Renal pelvis (tissue), 4 donors: ENCODE data around the gene EDEM1. TPM values are rescaled to one million over a fixed set of nuclear protein-coding genes. Genes with fewer than 3 reads are reported as not detected.
"Not testable (repeated sequence)": the region's sequence is repeated elsewhere in the genome, so short reads cannot be mapped to it uniquely, and the experiment has no call there.

Experiments
- DNase-seq: peaks from one replicate; pipeline ENCODE4 v3.0.0-alpha.2; 2013
- polyA plus RNA-seq, 3 donors: library from polyadenylated mRNA; unstranded; fragments of 120-200 nt; gene quantifications; one replicate each; pipeline ENCODE4 v1.2.1, GENCODE V29; 2013; ENCODE audit not compliant: insufficient read length in 3 of 3

Gene EDEM1
- polyA plus RNA-seq, 3 donors: 15.5 to 22.7 (median 22.5) TPM

DNA sequence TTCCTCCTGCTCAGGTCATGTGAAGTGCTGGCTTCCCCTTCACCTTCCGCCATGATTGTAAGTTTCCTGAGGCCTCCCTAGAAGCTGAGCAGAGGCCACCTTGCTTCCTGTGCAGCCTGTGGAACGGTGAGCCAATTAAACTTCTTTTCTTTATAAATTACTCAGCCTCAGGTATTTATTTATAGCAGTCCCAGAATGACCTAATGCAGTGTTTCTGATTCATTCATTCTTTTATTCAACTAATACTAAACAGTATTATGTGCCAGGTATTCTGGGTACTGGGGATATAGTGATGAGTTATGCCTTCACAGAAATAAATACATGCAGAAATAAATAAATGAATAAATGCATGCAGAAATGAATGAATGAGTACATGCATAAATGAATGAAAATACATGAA, 41.9 kb downstream of the EDEM1 start:
- no peak for DNase-seq

DNA sequence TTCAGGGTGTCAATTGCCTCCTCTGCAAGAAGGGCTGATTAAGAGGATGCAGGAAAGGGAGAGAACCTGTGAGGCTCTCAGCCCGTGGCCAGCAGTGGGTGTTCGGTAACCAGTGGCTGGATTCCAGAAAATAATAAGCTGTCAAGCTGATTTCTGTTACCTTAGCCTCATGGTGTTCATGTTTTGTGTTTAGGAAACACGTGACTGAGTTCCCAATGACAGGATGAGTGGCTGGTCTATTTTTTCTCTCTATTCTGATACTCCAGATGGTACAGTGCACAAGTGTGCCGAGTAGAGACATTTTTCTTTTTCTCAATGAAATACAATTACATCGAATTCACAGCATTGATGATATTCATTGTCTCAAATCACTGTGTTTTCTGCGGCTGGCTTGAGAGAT, 43.6 kb downstream of the EDEM1 start:
- no peak for DNase-seq

DNA sequence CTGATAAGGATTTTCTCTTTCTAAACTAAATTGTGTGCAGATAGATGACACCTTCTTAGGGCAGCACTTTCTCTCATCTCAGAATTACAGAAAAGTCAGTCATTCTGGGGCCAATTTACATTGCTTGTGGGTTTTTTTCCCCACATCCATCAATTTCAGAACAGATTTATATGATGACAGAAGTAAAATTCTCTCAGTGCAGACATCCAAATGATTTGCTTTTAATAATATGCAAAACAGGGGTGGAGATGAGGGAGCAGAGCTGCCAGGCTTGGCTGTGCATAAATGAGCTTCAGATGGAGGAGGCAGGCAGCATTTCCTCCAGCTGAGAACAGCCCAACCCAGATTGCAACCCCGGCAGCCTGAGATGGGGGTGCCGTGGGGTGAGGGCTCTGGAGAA, 44.0 kb downstream of the EDEM1 start:
- no peak for DNase-seq

DNA sequence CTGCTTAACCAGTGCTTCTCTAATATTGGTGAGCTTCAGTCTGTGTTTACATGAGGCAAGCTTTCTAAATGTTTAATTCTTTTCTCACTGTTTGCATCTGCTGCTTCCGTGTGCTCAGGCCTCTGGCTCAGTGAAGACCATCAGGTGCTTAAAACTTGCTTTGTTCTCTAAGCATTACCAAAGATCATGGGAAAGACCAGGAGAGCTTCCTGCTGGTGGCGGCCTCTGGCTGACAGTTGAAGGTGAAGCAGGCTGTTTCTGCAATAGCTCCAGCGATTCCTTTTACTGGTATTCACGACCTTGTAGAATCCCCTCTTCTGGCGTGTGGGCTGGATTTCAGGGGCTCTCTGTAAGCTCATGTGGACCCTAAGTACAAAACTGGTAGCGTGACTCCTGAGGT, 45.1 kb downstream of the EDEM1 start:
- DNase-seq: no peak

DNA sequence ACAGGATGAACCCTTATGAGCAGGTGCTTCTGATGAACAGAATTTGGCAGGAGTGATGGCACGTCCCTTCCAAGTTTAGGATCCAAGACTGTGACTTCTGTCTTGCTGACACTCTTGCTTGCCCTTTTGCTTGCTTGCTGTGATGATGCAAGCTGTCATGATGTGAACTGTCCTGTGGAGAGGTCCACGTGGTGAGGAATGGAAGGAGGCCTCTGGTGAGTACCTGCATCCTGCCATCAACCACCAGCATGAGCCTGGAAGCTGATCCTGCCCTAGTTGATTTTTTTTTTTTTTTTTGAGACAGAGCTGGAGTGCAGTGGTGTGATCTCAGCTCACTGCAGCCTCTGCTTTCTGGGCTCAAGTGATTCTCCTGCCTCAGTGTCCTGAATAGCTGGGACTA, 45.5 kb downstream of the EDEM1 start:
- no peak for DNase-seq

DNA sequence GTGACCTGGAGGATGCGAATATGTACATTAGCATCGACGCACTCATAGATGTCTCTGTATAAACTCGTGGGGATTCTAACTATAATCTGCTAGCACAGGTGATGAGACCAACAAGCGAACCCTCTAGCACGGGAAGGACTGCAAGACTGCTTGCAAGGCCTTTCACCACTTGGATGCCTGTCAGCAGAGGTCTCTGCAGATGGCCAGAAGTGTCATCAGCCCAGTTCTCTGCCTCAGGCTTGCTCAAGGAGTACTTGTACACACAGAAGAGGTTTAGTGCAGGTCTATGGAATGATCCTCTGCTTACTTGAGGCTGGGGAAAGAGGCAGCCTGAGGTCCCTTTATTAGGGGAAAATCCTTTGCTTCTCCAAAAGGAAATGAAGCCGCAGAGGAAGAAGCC, 48.1 kb downstream of the EDEM1 start:
- no peak for DNase-seq

DNA sequence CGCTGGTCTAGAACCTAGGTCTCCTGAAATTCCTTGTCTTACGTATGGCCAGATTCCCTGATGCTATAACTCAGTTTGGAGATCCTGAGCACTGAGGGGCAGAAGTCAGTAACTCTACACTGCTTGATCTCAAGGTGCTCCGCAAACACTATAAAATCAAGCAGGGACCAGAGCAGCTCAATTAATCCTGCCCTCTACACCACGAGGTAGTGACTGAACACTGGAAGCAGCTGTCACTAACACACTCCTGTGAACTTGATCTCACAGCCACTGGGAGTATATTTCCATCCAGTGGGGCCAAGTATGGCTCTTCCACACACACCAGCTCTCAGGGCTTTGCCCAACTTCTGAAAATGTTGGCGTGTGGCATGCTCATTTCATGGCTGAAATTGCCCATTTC, 51.0 kb downstream of the EDEM1 start:
- DNase-seq: no peak

DNA sequence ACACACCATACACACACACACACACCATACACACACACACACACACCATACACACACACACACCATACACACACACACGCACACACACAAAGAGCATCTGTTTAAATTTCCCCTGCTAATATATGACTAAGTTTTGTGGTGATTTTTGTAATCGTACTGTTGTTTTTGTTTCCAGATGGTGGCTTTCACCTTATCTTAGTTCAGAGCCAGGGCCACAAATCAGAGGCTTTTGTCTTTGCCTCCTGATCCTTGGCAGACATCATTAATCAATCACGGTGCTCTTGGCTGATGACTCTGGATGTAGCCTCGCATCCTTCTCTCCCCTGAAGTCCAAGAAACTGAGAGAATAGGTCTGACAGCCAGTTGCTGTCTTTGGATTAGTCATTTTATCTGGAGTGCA, 52.1 kb downstream of the EDEM1 start:
- peak; percentile 11 for DNase-seq

DNA sequence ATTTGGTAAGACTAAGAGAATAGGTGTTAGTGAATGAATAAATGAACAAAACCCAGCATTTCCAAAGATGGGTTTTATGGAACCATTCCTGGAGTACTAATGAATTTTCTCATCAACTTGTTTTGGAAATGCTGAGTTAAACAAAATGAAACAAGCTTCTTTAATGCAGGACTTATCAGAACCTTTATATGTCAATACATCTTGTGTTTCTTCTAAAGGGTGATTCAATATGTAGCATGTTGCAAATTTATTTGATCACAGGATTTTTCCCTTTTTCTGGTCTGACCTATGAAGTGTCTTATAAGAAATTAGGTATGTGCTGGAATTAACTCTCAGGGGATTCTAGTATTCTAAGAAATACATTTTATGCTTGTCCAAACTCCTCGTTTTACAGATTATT, 53.2 kb downstream of the EDEM1 start:
- DNase-seq: no peak

DNA sequence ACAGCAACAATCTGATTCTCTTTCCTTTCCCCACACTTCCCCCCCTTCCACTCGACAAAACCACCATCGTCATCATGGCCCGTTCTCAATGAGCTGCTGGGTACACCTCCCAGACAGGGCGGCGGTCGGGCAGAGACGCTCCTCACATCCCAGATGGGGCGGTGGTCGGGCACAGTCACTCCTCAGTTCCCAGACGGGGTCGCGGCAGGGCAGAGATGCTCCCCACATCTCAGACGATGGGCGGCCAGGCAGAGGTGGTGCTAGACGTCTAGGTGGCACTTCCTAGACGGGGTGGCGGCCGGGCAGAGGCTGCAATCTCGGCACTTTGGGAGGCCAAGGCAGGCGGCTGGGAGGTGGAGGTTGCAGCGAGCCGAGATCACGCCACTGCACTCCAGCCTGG, 55.3 kb downstream of the EDEM1 start:
- not testable (repeated sequence) for DNase-seq

DNA sequence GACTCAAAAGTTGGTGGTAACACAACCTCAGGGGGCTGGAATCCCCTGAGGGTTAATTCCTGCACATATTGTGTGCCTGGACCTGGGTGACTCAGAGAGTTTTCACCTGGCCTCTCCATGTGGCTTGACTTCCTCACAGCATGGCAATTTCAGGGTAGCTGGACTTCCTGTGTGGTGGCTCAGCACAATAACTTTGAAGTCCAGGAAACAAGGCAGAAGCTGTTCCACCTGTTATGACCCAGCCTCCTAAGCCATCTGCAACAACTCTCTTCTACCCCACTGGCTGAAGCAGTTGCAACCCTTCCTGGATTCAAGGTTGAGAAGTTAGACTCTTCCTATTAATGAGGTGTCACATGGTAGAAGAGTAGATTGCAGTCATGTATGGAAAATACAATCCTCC, 58.4 kb downstream of the EDEM1 start:
- DNase-seq: no peak

DNA sequence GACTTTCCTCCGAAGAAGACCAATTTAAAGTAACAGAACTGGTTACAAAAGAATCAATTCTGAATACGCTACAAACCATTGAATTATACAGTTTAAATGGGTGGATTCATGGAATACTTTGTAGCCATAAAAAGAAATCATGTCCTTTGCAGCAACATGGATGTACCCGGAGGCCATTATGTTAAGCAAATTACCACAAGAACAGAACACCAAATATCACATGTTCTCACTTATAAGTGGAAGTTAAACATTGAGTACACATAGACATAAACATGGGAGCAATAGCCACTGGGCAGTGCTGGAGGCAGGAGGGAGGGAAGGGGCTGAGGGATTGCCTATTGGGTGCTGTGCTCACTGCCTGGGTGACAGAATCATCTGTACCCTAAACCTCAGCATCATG, 61.3 kb downstream of the EDEM1 start:
- no peak for DNase-seq

DNA sequence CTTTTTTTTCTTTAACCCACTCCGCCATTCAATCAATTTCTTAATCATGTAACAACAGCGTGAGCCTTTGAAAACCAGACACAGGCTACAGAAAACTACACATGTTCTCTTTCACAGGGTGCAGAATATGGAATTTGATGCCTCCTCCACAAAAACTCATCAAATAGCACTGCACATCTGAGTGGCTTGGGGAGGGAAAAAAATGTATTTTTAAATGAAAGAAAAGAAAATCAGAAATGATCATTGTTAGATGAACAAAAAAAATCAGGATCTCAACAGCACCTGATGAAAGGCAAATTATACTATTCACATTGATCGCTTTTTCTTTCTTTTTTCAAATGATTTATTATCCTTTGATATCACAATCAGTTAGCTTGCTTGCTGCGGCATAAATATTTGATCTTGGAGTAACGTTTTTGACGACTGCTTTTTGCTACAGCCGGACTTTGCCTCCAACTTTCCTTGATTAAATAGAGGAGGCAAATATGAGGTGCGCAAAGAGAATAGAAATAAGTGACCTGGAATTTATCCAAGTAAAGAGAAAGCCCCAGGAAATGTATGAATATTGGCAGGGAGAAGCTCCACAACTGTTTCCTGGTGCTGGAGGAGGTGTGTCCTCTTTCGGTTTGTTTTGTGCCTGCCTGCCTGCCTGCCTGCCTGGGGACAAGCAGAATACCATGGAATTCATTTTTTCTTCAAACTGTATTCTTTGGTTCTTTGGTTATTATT, 63.1 kb downstream of the EDEM1 start:
- no peak for DNase-seq

DNA sequence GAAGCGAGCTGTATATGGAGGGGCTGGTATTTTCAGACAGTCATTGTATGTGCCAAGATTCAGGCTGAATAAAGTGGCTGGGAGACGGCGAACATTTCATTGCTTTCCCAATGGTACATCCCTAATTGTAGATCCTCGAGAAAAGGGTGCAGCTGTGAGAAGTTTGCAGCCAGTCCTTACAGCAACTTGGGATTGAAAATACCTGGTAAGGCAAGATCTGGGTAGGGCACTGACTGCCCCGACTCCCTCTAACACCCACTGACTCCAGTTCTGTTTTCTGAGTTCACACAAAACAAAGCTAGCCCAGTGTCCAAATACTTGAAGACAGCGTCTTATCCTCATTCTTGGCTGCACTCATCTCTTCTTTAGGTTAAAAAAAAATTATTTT, 63.7 kb downstream of the EDEM1 start:
- DNase-seq: no peak

DNA sequence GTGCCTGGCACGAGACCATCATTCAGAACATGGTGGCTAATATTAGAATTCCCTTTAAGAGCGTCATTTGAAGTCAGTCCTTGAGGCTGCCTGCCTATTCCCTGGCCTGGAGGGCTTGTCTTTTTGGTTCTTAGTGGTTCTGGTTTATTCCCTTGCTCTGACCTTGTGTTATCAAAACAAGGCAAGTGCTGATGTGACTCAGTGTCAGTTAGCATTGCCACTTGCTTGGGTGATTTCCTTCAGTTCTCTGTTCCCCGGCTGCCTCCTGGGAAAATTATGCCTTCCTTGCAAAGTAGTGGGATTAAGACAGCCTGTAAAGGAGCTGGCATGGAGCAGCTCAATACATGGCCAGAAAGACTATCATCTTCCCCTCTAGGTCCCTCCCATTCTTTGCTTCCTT, 64.6 kb downstream of the EDEM1 start:
- no peak for DNase-seq

DNA sequence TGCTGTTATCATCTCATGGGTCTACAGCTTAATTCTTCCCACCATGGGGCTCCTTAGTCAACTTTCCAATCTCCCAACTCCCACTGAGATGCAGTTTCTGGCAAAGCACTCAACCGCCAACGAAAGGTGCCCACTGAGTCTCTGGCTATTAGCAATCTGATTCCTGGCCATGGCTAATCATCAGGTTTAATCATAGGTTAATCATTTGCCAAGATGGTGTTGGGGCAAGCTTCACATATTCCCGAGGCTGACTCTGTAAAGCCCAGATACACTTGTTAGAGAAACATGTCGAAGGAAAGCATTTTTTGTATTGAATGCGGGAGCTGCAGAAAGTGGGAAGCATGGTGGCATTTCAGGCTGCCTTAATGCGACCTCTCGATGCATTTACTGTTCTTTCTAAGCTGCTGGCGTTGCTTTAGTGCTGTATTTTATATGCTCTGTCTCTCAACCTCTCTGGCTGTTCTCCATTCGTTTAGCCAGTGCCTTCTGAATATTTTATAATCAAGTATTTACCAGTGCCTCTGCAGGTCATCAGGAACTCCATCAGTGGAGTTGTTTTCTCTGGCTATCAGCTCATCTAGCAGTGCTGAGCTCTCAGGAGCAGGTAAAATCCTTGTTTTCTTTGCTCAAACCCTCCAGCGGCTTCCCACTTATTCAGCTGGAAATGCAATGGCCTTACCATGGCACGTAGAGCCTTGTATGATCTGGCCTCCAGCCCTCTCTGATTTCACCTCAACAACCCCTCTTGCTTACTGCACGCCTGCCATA, 67.0 kb downstream of the EDEM1 start:
- no peak for DNase-seq

DNA sequence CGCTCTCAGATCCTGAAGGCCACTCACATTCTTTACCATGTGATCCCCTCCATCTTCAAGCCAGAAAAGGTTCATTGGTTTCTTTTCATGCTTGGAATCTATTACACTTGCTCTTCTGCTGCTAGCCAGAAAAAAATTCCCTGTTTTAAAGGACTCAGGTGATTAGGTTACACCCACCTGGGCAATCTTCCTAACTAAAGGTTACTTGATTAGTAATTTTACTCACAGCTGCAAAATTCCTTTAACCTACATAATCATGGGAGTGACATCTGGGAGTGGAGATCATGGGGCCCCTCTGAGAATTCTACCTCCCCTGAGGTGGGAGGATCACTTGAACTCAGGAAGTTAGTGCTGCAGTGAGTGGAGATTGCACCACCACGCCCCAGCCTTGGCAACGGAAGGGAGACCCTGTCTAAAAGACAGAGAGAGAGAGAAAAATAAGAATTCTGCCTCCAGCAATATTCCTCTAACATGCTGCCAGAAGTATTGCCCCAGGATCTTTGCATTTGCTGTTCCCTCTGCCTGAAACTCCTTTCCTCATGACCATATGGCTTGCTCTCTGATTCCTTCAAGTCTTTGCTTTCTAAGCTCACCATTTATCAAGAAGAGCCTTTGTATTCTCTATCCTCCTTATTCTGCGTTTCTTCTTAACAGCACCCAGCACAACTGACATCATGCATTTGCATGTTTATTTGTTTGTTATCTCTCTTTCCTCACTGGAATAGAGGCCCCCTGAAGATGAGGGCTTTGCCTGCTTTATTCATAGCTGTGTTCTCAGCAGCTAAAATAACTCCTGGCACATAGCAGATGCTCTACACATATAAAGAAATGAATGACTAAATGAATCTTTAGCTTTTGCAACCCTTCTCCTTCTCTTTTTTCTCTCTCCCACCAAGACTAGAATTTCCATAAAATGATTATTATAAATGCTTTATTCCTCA, 68.2 kb downstream of the EDEM1 start:
- DNase-seq: no peak

DNA sequence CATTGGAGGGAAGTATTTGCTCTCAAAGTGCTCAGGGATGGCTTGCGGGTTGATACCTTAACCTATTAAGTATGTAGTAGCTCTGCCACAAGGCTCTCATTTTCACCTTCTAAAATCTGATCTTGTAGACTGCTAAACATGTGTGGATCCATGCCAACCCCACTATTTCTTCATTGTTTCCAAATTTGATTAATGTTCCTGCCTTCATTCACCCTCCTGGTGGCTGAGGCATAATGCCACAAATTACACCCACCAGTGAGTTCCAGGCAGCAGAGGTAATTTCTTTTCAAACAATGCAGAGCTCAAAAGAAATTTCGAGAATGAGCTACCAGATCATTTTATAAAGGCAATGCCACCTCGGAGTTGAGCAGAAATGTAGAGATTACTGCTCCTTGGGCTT, 71.0 kb downstream of the EDEM1 start:
- no peak for DNase-seq

DNA sequence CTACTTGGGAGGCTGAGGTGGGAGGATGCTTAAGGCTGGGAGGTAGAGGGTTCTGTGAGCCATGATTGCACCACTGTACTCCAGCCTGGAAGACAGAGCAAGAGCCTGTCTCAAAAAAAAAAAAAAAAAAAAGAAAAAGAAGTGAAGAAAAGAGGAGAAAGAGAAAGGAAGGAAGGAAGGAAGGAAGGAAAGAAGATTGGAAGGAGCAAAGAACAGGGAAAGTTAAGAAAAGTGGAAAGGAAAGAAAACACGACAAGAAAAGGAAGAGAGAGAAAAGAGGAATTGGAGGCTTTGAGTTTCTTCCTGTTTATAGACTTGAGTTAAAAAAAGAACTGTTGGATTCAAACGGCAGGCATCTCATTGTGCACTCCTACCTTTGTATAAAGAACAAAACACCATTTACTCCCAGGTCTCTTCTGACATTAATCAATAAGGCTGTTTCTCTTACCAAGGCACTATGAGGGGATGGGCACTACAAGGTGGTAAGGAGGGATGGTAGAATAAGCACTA, 73.5 kb downstream of the EDEM1 start:
- DNase-seq: no peak

DNA sequence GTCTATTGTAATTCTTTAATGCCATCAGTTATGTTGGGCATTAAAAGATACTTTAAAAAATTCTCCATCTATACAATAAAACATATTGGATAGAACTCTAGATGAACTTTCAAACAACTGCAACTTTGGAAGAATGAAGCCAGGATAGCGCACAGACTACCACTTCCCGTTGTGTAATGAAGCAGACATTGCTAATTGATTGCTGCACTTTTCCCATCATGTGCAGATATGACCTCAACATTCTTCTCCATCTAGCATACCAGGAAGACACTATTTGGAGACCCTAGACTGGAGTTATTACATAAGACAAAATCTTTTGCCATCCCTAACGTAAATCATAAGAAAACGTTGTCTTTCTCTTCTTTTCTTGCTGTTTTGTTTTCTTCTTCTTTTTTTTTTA, 75.0 kb downstream of the EDEM1 start:
- DNase-seq: no peak

DNA sequence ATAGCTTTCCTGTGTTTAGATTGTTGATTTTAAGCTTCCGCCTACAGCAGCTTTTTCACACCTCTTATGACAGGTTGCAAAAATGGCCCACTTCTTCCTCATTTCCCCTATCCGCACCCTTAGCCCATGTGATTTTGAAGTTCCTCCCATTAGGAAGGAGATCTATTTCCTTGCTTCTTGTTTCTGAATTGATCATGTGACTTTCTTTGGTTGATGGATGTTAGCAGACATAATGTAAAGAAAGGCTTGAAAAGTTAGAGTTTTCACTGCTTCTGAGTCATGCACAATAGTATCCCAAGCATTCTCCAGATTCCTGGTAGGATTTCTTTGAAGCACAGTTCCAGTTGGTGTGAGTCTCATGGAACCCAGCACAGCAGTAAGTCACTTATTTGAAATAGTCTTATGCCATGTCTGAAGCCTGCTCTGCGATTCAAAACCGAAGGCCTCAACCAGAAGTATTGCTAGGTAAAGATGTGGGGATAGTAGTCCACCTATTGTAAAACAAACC, 76.6 kb downstream of the EDEM1 start:
- no peak for DNase-seq
